GM12878 (cell line): ENCODE data around the gene TMEM132D. TPM values are rescaled to one million over a fixed set of nuclear protein-coding genes. Genes with fewer than 3 reads are reported as not detected.

Experiments used
- ATAC-seq: fragments of 200-7000 bp; cut with Tn5 transposase; 3 replicates; pipeline ENCODE4 v1.9.1; 2020; ENCODE audit warnings: mild to moderate bottlenecking, moderate library complexity
- BruUV-seq: library from RNA; stranded (reverse); fragments of 400-500 nt; replicated peaks from 2 replicates; lab custom pipeline; 2021; lab: Mats Ljungman, UMichigan
- CTCF ChIA-PET: fragments of 300-600 bp; sonication (Branson Sonifier 250); formaldehyde crosslinking; extraction: SDS; loops from one replicate; lab custom pipeline; 2021; ENCODE audit warnings: inconsistent platforms; lab: Yijun Ruan, JAX
- POLR2A ChIA-PET: fragments of 350-600 bp; formaldehyde crosslinking; extraction: SDS; loops from one replicate; lab custom pipeline; 2021; ENCODE audit warnings: inconsistent platforms; lab: Charles Lee
- RAD21 ChIA-PET: fragments of 300-600 bp; sonication (Branson Sonifier 250); formaldehyde crosslinking; loops from one replicate; lab custom pipeline; 2023; ENCODE audit warnings: antibody characterized with exemption; ENCODE audit not compliant: unreplicated experiment; lab: Charles Lee
- SMC1A ChIA-PET: fragments of 300-600 bp; sonication (Branson Sonifier 250); formaldehyde crosslinking; loops from one replicate; lab custom pipeline; 2023; ENCODE audit not compliant: unreplicated experiment, uncharacterized antibody; lab: Charles Lee
- DNase-seq: peaks from one replicate; pipeline ENCODE4 v3.0.0-alpha.2; 2011; ENCODE audit warnings: low read depth, low spot score
- FAIRE-seq: peaks from 3 replicates; lab custom pipeline; 2011; peaks lifted over from hg19 to GRCh38; lab: Jason Lieb, UNC
- H2AFZ ChIP-seq: 2 replicates; pipeline ENCODE4 v1.6.0; 2011; ENCODE audit warnings: low read depth, low read length, control low read depth; ENCODE audit not compliant: control insufficient read depth
- H3K27ac ChIP-seq: 2 replicates; pipeline ENCODE4 v1.5.1; 2011; ENCODE audit warnings: control low read depth; ENCODE audit not compliant: control insufficient read depth, insufficient read depth
- H3K27me3 ChIP-seq, 2 experiments: replicated peaks in 1 of 2; 2 replicates each; pipeline versions ENCODE4 v1.6.0 to v1.6.1; 2011; ENCODE audit warnings: low read length in 1 of 2; ENCODE audit not compliant: control insufficient read depth in 2 of 2, insufficient read depth in 2 of 2
- H3K36me3 ChIP-seq, 2 experiments: 2 replicates each; pipeline ENCODE4 v1.5.1; 2011; ENCODE audit warnings: low read length in 1 of 2; ENCODE audit not compliant: control insufficient read depth in 2 of 2, insufficient read depth in 2 of 2
- H3K4me1 ChIP-seq: 2 replicates; pipeline ENCODE4 v1.6.1; 2011; ENCODE audit warnings: mild to moderate bottlenecking, low read length, moderate library complexity, mixed read lengths; ENCODE audit not compliant: control insufficient read depth, insufficient read depth
- H3K4me2 ChIP-seq: 2 replicates; pipeline ENCODE4 v1.6.0; 2011; ENCODE audit warnings: control low read depth; ENCODE audit not compliant: control insufficient read depth, insufficient read depth
- H3K4me3 ChIP-seq: fragments of 200-600 bp; sonication (generic); 2 replicates; pipeline ENCODE4 v1.5.1; 2016
- H3K79me2 ChIP-seq: 2 replicates; pipeline ENCODE4 v1.6.0; 2011; ENCODE audit warnings: low read length; ENCODE audit not compliant: control insufficient read depth, insufficient read depth
- H3K9ac ChIP-seq: 2 replicates; pipeline ENCODE4 v1.8.0; 2011; ENCODE audit warnings: low read length, control low read depth, mixed read lengths; ENCODE audit not compliant: control insufficient read depth, insufficient read depth
- H3K9me3 ChIP-seq: replicated peaks from 3 replicates; pipeline ENCODE4 v1.5.1; 2011; ENCODE audit warnings: mild to moderate bottlenecking, low read length; ENCODE audit not compliant: control insufficient read depth, insufficient read depth
- H4K20me1 ChIP-seq: 2 replicates; pipeline ENCODE4 v1.6.0; 2011; ENCODE audit not compliant: control insufficient read depth, insufficient read depth
- HDGF ChIP-seq: fragments of 450-650 bp; IDR thresholded peaks from 2 replicates; pipeline ENCODE4 v1.6.1; 2016; ENCODE audit warnings: antibody characterized with exemption
- JUNB ChIP-seq: IDR thresholded peaks from 2 replicates; pipeline ENCODE4 v1.6.1; 2016; ENCODE audit warnings: antibody characterized with exemption, mild to moderate bottlenecking
- KAT2A ChIP-seq: conservative IDR thresholded peaks from 2 replicates; pipeline ENCODE4 v1.6.1; 2011; ENCODE audit warnings: low read depth, low read length; ENCODE audit not compliant: control insufficient read depth
- NR2F1 ChIP-seq: fragments of 450-650 bp; conservative IDR thresholded peaks from 2 replicates; pipeline ENCODE4 v1.6.1; 2017; ENCODE audit warnings: mild to moderate bottlenecking
- POLR2AphosphoS5 ChIP-seq: IDR thresholded peaks from 2 replicates; pipeline ENCODE4 v1.6.1; 2011; ENCODE audit warnings: mild to moderate bottlenecking, low read length, inconsistent platforms
- RBBP5 ChIP-seq: fragments of 200-600 bp; sonication (generic); conservative IDR thresholded peaks from 2 replicates; pipeline ENCODE4 v1.6.1; 2016
- SMAD5 ChIP-seq: IDR thresholded peaks from 2 replicates; pipeline ENCODE4 v1.6.1; 2016; ENCODE audit warnings: antibody characterized with exemption, low read depth
- SMARCA5 ChIP-seq: fragments of 450-650 bp; IDR thresholded peaks from 2 replicates; pipeline ENCODE4 v1.6.1; 2017; ENCODE audit warnings: mild to moderate bottlenecking
- SUZ12 ChIP-seq: fragments of 200-600 bp; sonication (generic); IDR thresholded peaks from one replicate; pipeline ENCODE4 v1.6.1; 2018; ENCODE audit warnings: antibody characterized with exemption, mild to moderate bottlenecking; ENCODE audit not compliant: unreplicated experiment
- TCF7 ChIP-seq: IDR thresholded peaks from 2 replicates; pipeline ENCODE4 v1.6.1; 2014; ENCODE audit warnings: antibody characterized with exemption, borderline replicate concordance
- WRNIP1 ChIP-seq: IDR thresholded peaks from 2 replicates; pipeline ENCODE4 v1.6.1; 2011; ENCODE audit warnings: low read depth, low read length, improper control_type of control experiment, borderline replicate concordance
- WGBS: methylation state at CpG from one replicate; pipeline ENCODE4 v1.1.6; 2016; ENCODE audit warnings: low lambda C conversion rate; ENCODE audit not compliant: insufficient replicate concordance, insufficient coverage; ENCODE audit errors: missing lambda C conversion rate; 5-methylcytosine and 5-hydroxymethylcytosine counted together
- in situ Hi-C: fragments of 300-500 bp; cut with MboI; formaldehyde crosslinking; loops from 9 replicates; pipeline ENCODE4 v1.14.3; 2018; ENCODE audit warnings: mixed read lengths
- intact Hi-C: fragments of 100-400 bp; cut with micrococcal nuclease; formaldehyde crosslinking; loops from one replicate; pipeline ENCODE4 v1.14.2; 2022; ENCODE audit not compliant: unreplicated experiment
- polyA plus RNA-seq, 11 experiments: library from polyadenylated mRNA; depleted of rRNA in 4 of 11; unstranded in 6 of 11; stranded (reverse) in 5 of 11; fragments of >200 nt; fragmentation: Nextera tagmentation in 4 of 11; fragmentation: Illumina TruSeq in 1 of 11; extraction: Ambion mirVana in 4 of 11; extraction: Trizol in 1 of 11; gene quantifications; 1 replicate in 1 of 11; 2 replicates in 10 of 11; pipeline versions ENCODE4 v1.2.1 to v1.2.3, GENCODE V29; 2011 to 2016; ENCODE audit warnings: inconsistent platforms in 2 of 11, missing spikeins in 2 of 11, low read depth in 1 of 11
- total RNA-seq, 4 experiments: library from RNA; depleted of rRNA in 3 of 4; stranded (reverse); fragments of >200 nt in 3 of 4; fragmentation: Illumina TruSeq in 1 of 4; extraction: Trizol in 1 of 4; gene quantifications; 2 replicates each; pipeline versions ENCODE4 v1.2.1 to v1.2.3, GENCODE V29; 2013 to 2021
- TF ChIP-seq, protein P1 (sequence below): fragments of 450-650 bp; IDR thresholded peaks from 2 replicates; pipeline ENCODE4 v1.6.1; 2017; ENCODE audit warnings: mild to moderate bottlenecking
- TF ChIP-seq, protein P2 (sequence below): IDR thresholded peaks from 2 replicates; pipeline ENCODE4 v1.6.1; 2012; ENCODE audit warnings: low read length, inconsistent platforms
- TF ChIP-seq, protein P3 (sequence below): IDR thresholded peaks from 2 replicates; pipeline ENCODE4 v1.6.1; 2012; ENCODE audit warnings: mild to moderate bottlenecking, low read depth, low read length

Gene TMEM132D
- total and polyA plus RNA-seq, 10 of the 15 experiments (the other 5 are each of a cell fraction or from before 2014, with no cell fraction given) = under 0.01 to 0.12 (median 0.02) TPM; not detected in 3

DNA sequence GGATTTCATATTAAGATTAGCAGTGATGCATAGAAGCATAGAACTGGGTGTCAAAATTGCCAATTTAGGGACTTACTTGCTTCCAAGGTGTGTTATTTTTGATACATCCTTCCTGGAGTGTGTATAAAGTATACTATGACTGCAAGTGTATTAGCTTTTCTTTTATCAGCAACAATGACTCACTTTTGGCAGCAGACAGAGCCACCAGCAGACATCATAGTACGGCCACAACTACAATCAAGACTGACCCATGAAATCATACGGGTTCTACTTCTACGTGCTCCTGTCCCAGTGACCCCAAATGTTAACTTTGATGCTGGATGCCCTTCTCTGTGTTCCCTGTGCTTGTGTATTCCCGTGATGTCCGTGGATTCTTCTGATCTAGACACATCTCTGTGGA, 443.9 kb downstream of the TMEM132D start:
- Histone ChIP-seq H2AFZ (no peak overlapping the region), H3K79me2 (no peaks in the 10 kb centered on the region), H4K20me1 (no peaks in the 10 kb centered on the region), H3K4me2 (no peak overlapping the region), H3K27me3 (no peaks in the 10 kb centered on the region), H3K27ac (no peak overlapping the region), H3K9ac (no peak overlapping the region), H3K4me1 (no peaks in the 10 kb centered on the region), H3K9me3 (no peaks in the 10 kb centered on the region), H3K36me3 (no peaks in the 10 kb centered on the region)
- ChIA-PET CTCF (no interaction called here), SMC1A (no interaction called here), RAD21 (no interaction called here), POLR2A (no interaction called here)
- FAIRE-seq = no peak
- ATAC-seq = no peak
- WGBS = 29% methylated on average over 5 of the region's 5 CpGs
- in situ Hi-C loops = no loop called here
- intact Hi-C loops = no loop called here
- no peak for DNase-seq
- no TSS peak for BruUV-seq
- no peak for TF ChIP-seq WRNIP1
- no peak for TF ChIP-seq POLR2AphosphoS5
- TF ChIP-seq RBBP5 = no peak
- TF ChIP-seq JUNB = no peak
- TF ChIP-seq, protein P1, sequence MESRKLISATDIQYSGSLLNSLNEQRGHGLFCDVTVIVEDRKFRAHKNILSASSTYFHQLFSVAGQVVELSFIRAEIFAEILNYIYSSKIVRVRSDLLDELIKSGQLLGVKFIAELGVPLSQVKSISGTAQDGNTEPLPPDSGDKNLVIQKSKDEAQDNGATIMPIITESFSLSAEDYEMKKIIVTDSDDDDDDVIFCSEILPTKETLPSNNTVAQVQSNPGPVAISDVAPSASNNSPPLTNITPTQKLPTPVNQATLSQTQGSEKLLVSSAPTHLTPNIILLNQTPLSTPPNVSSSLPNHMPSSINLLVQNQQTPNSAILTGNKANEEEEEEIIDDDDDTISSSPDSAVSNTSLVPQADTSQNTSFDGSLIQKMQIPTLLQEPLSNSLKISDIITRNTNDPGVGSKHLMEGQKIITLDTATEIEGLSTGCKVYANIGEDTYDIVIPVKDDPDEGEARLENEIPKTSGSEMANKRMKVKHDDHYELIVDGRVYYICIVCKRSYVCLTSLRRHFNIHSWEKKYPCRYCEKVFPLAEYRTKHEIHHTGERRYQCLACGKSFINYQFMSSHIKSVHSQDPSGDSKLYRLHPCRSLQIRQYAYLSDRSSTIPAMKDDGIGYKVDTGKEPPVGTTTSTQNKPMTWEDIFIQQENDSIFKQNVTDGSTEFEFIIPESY = no peak
- TF ChIP-seq SMARCA5 = no peak
- TF ChIP-seq HDGF = no peak
- no peak for TF ChIP-seq KAT2A
- TF ChIP-seq, protein P2, sequence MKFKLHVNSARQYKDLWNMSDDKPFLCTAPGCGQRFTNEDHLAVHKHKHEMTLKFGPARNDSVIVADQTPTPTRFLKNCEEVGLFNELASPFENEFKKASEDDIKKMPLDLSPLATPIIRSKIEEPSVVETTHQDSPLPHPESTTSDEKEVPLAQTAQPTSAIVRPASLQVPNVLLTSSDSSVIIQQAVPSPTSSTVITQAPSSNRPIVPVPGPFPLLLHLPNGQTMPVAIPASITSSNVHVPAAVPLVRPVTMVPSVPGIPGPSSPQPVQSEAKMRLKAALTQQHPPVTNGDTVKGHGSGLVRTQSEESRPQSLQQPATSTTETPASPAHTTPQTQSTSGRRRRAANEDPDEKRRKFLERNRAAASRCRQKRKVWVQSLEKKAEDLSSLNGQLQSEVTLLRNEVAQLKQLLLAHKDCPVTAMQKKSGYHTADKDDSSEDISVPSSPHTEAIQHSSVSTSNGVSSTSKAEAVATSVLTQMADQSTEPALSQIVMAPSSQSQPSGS = no peak
- no peak for TF ChIP-seq TCF7
- TF ChIP-seq, protein P3, sequence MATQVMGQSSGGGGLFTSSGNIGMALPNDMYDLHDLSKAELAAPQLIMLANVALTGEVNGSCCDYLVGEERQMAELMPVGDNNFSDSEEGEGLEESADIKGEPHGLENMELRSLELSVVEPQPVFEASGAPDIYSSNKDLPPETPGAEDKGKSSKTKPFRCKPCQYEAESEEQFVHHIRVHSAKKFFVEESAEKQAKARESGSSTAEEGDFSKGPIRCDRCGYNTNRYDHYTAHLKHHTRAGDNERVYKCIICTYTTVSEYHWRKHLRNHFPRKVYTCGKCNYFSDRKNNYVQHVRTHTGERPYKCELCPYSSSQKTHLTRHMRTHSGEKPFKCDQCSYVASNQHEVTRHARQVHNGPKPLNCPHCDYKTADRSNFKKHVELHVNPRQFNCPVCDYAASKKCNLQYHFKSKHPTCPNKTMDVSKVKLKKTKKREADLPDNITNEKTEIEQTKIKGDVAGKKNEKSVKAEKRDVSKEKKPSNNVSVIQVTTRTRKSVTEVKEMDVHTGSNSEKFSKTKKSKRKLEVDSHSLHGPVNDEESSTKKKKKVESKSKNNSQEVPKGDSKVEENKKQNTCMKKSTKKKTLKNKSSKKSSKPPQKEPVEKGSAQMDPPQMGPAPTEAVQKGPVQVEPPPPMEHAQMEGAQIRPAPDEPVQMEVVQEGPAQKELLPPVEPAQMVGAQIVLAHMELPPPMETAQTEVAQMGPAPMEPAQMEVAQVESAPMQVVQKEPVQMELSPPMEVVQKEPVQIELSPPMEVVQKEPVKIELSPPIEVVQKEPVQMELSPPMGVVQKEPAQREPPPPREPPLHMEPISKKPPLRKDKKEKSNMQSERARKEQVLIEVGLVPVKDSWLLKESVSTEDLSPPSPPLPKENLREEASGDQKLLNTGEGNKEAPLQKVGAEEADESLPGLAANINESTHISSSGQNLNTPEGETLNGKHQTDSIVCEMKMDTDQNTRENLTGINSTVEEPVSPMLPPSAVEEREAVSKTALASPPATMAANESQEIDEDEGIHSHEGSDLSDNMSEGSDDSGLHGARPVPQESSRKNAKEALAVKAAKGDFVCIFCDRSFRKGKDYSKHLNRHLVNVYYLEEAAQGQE = no peak
- TF ChIP-seq SMAD5 = no peak
- TF ChIP-seq SUZ12 = no peak
- TF ChIP-seq NR2F1 = no peak
- TF ChIP-seq, all 136 proteins: peak for 0
- no peak overlapping the region for H3K4me3 ChIP-seq
